ENCODE results near the gene OBP2B. TPM values are rescaled to one million over a fixed set of nuclear protein-coding genes. Genes with fewer than 3 reads are reported as not detected.

OBP2B gene
- total RNA-seq, 1 experiment from 2014 or later: not detected

DNA sequence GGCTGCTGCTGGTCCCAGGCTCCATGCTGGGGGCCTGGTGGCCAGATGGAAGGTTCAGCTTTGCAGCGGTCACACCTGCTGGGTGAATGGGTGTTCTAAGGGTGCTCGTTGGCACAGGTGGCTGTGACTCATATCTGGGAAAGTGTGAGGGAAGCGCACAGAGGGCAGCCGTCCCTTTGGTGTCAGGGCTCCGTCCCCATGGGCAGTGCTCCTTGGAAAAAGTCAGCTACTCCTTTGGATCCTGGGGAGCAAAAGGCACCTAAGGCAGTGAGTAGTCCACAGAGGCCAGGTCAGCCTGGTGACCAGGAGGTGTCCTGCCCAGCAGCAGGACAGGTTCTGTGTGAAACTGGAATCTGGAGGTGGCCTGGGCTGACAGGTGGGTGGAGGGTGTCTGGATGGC is 26.9 kb downstream of the OBP2B start:
- TF ChIP-seq, protein P1, sequence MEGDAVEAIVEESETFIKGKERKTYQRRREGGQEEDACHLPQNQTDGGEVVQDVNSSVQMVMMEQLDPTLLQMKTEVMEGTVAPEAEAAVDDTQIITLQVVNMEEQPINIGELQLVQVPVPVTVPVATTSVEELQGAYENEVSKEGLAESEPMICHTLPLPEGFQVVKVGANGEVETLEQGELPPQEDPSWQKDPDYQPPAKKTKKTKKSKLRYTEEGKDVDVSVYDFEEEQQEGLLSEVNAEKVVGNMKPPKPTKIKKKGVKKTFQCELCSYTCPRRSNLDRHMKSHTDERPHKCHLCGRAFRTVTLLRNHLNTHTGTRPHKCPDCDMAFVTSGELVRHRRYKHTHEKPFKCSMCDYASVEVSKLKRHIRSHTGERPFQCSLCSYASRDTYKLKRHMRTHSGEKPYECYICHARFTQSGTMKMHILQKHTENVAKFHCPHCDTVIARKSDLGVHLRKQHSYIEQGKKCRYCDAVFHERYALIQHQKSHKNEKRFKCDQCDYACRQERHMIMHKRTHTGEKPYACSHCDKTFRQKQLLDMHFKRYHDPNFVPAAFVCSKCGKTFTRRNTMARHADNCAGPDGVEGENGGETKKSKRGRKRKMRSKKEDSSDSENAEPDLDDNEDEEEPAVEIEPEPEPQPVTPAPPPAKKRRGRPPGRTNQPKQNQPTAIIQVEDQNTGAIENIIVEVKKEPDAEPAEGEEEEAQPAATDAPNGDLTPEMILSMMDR (IDR thresholded peaks at IDR 0.05; ENCODE audit: unreplicated experiment): no peak
- Mint-ChIP-seq H3K27me3 (ENCODE audit: insufficient read depth, unreplicated experiment) (peaks cover 53% of the 10 kb centered on the region), H3K36me3 (ENCODE audit: insufficient read depth, unreplicated experiment) (no peaks in the 10 kb centered on the region), H3K27ac (ENCODE audit: low read depth, unreplicated experiment) (no peak overlapping the region), H3K4me3 (ENCODE audit: unreplicated experiment) (no peak overlapping the region), H3K4me1 (ENCODE audit: insufficient read depth, unreplicated experiment) (peaks cover 5% of the 10 kb centered on the region), H3K9me3 (ENCODE audit: unreplicated experiment) (no peaks in the 10 kb centered on the region)
- ChIA-PET CTCF (interaction anchor here (0.6 to 1.5 kb wide), 5 partner anchors 22 to 313 kb away, joined by 3 to 13 read pairs (median 4); no protein-coding TSS in a partner anchor), POLR2A (interaction anchor here (0.6 to 1.1 kb wide), 2 partner anchors 26 to 33 kb away, joined by 3 read pairs; no protein-coding TSS in a partner anchor)
- DNase-seq (ENCODE audit: unreplicated experiment): no peak
- no TSS peak for BruUV-seq (replicated peaks)
- intact Hi-C loops (cut with micrococcal nuclease): no loop called here

DNA sequence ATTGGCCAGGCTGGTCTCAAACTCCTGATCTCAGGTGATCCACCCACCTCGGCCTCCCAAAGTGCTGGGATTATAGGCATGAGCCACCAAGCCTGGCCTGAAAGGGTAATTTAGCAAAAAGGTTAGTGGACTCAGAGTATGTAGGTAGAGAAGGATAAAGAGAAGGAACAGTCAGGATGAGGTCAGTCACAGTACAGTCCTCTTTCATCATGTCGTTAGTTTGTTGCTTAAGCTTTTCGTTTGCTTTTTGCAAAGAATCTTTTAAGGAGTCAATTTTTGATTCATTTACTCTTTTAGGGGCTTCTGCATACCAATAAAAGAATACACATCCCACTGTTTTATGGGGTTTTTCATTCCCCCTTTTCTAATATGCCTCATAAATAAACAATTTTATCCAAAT is 27.5 kb downstream of the OBP2B start:
- H3K27ac Mint-ChIP-seq (ENCODE audit: low read depth, unreplicated experiment): no peak overlapping the region
- intact Hi-C loops (cut with micrococcal nuclease): no loop called here
- peaks cover 5% of the 10 kb centered on the region for H3K4me1 Mint-ChIP-seq (ENCODE audit: insufficient read depth, unreplicated experiment)
- ChIA-PET CTCF (interaction anchor here (0.6 to 2.7 kb wide), 11 partner anchors 14 to 314 kb away, joined by 3 to 17 read pairs (median 3); no protein-coding TSS in a partner anchor), POLR2A (interaction anchor here (0.6 to 1.5 kb wide), 3 partner anchors 25 to 151 kb away, joined by 3 to 5 read pairs (median 3); no protein-coding TSS in a partner anchor)
- peaks cover 53% of the 10 kb centered on the region for H3K27me3 Mint-ChIP-seq (ENCODE audit: insufficient read depth, unreplicated experiment)
- no peaks in the 10 kb centered on the region for H3K36me3 Mint-ChIP-seq (ENCODE audit: insufficient read depth, unreplicated experiment)
- no peaks in the 10 kb centered on the region for H3K9me3 Mint-ChIP-seq (ENCODE audit: unreplicated experiment)
- no peak overlapping the region for H3K4me3 Mint-ChIP-seq (ENCODE audit: unreplicated experiment)
- TF ChIP-seq, protein P1 (IDR thresholded peaks at IDR 0.05; ENCODE audit: unreplicated experiment): no peak
- no peak for DNase-seq (ENCODE audit: unreplicated experiment)
- BruUV-seq (replicated peaks): no TSS peak

DNA sequence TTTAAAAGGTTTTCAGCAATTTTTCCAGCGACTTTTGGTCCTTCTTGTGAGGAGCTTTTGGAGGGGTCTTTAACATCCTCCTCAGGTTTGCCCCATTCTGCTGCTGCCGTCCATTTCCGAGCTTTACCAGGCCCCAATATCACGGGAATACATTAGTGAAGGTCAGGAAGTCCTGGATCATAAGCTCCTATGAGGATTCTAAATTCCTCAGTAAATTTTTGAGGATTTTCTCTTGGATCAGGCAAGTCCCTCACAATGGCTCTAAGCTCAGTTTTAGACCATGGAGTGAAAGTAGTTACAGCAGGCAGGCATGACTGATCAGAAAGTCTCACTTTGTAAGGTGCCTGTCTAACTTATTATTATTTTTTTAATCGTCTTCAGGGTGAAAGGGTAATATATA is 28.1 kb downstream of the OBP2B start:
- Mint-ChIP-seq H3K27ac (ENCODE audit: low read depth, unreplicated experiment) (no peak overlapping the region), H3K4me1 (ENCODE audit: insufficient read depth, unreplicated experiment) (peaks cover 2% of the 10 kb centered on the region), H3K4me3 (ENCODE audit: unreplicated experiment) (no peak overlapping the region), H3K36me3 (ENCODE audit: insufficient read depth, unreplicated experiment) (no peaks in the 10 kb centered on the region), H3K27me3 (ENCODE audit: insufficient read depth, unreplicated experiment) (peaks cover 53% of the 10 kb centered on the region), H3K9me3 (ENCODE audit: unreplicated experiment) (no peaks in the 10 kb centered on the region)
- no peak for DNase-seq (ENCODE audit: unreplicated experiment)
- ChIA-PET POLR2A (interaction anchor here (1.5 kb wide), 1 partner anchor 151 kb away, joined by 5 read pairs; no protein-coding TSS in a partner anchor), CTCF (interaction anchor here (0.6 to 2.7 kb wide), 19 partner anchors 9 to 309 kb away, joined by 3 to 17 read pairs (median 3); no protein-coding TSS in a partner anchor)
- no TSS peak for BruUV-seq (replicated peaks)
- TF ChIP-seq, protein P1 (IDR thresholded peaks at IDR 0.05; ENCODE audit: unreplicated experiment): no peak
- intact Hi-C loops (cut with micrococcal nuclease): no loop called here

DNA sequence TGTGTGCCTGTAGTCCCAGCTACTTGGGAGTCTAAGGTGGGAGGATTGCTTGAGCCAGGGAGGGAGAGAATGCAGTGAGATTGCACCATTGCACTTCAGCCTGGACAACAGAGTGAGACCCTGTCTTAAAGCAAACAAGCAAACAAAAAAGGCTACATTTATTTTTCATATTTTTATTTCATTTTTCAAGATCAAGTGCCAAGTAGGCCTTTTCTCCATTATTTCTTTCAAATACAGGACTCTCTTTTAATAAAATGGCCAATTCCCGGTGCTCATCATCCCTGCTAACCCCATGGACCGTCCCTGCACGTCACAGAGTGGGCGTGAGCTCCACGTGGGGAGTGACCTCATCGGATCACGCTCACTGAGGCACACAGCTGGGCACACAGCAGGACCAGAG is 36.0 kb downstream of the OBP2B start:
- ChIA-PET CTCF (interaction anchor here (0.7 to 2.6 kb wide), 2 partner anchors 13 to 1602 kb away, joined by 6 to 14 read pairs; no protein-coding TSS in a partner anchor), POLR2A (interaction anchor here (0.7 kb wide), 2 partner anchors 240 to 440 kb away, joined by 3 read pairs; no protein-coding TSS in a partner anchor)
- no peak for DNase-seq (ENCODE audit: unreplicated experiment)
- TF ChIP-seq, protein P1 (IDR thresholded peaks at IDR 0.05; ENCODE audit: unreplicated experiment): no peak
- Mint-ChIP-seq H3K27ac (ENCODE audit: low read depth, unreplicated experiment) (no peak overlapping the region), H3K36me3 (ENCODE audit: insufficient read depth, unreplicated experiment) (no peaks in the 10 kb centered on the region), H3K4me3 (ENCODE audit: unreplicated experiment) (no peak overlapping the region), H3K4me1 (ENCODE audit: insufficient read depth, unreplicated experiment) (no peaks in the 10 kb centered on the region), H3K9me3 (ENCODE audit: unreplicated experiment) (no peaks in the 10 kb centered on the region), H3K27me3 (ENCODE audit: insufficient read depth, unreplicated experiment) (peaks cover 60% of the 10 kb centered on the region)
- intact Hi-C loops (cut with micrococcal nuclease): no loop called here
- no TSS peak for BruUV-seq (replicated peaks)

All from MCF 10A (cell line).